ENCODE measurements around the gene IL15RA.
"Not testable (repeated sequence)": the region's sequence is repeated elsewhere in the genome, so short reads cannot be mapped to it uniquely, and the experiment has no call there.

DNA sequence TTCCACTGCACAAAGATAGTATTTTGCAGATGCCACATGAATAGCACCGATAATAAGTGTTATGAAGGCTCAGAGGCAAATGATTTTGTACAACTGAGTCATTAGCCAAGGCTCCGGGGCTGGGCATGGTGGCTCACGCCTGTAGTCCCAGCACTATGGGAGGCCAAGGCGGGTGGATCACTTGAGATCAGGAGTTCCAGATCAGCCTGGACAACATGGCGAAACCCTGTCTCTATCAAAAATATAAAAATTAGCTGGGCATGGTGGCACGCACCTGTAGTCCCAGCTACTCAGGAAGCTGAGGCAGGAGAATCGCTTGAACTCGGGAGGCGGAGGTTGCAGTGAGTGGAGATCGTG is 30.9 kb downstream of the IL15RA start:
- TF ChIP-seq, protein P1, sequence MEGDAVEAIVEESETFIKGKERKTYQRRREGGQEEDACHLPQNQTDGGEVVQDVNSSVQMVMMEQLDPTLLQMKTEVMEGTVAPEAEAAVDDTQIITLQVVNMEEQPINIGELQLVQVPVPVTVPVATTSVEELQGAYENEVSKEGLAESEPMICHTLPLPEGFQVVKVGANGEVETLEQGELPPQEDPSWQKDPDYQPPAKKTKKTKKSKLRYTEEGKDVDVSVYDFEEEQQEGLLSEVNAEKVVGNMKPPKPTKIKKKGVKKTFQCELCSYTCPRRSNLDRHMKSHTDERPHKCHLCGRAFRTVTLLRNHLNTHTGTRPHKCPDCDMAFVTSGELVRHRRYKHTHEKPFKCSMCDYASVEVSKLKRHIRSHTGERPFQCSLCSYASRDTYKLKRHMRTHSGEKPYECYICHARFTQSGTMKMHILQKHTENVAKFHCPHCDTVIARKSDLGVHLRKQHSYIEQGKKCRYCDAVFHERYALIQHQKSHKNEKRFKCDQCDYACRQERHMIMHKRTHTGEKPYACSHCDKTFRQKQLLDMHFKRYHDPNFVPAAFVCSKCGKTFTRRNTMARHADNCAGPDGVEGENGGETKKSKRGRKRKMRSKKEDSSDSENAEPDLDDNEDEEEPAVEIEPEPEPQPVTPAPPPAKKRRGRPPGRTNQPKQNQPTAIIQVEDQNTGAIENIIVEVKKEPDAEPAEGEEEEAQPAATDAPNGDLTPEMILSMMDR (IDR thresholded peaks at IDR 0.05), result not testable (repeated sequence)
- TF ChIP-seq POLR2A (IDR thresholded peaks at IDR 0.05), result not testable (repeated sequence)
